Measurements from ENCODE around the gene YIPF1. TPM values are rescaled to one million over a fixed set of nuclear protein-coding genes. Genes with fewer than 3 reads are reported as not detected.

Gene YIPF1
- total and polyA plus RNA-seq, 11 donors, result 8.7 to 29.5 (median 14.4) TPM

- H3K36me3 ChIP-seq, result peaks cover 0 to 77% (median 57%) of the 10 kb centered on the region in 9 donors
- H3K27ac ChIP-seq, result no peak overlapping the region
- DNase-seq (no peak), ATAC-seq (no peak)
- intact Hi-C loops (cut with DNase I), result no loop called here
- H3K4me3 ChIP-seq, result no peak overlapping the region
- 95 to 100% (median 96%) methylated on average over 2 of the region's 2 CpGs for WGBS, 4 donors
- TF ChIP-seq CTCF (IDR thresholded peaks at IDR 0.05) (no peak), POLR2A (IDR thresholded peaks at IDR 0.05) (no peak)
- H3K9me3 ChIP-seq, result peaks cover 0 to 12% (median 0%) of the 10 kb centered on the region in 12 donors
- no peaks in the 10 kb centered on the region for H3K4me1 ChIP-seq
- no peaks in the 10 kb centered on the region for H3K27me3 ChIP-seq
Observed at GRCh38 chr1:53927376-53927881, 37.8 kb upstream of the YIPF1 start.

- DNase-seq (no peak), ATAC-seq (no peak)
- intact Hi-C loops (cut with DNase I), result loop anchor here in 1 of 10 donors (5.0 kb wide), 1 partner anchor 683 kb away; no protein-coding TSS in a partner anchor
- 93 to 96% (median 95%) methylated on average over 3 of the region's 3 CpGs for WGBS, 4 donors
- Histone ChIP-seq H3K9me3 (no peaks in the 10 kb centered on the region), H3K27me3 (no peaks in the 10 kb centered on the region), H3K4me1 (peaks cover 0 to 5% (median 0%) of the 10 kb centered on the region in 12 donors), H3K36me3 (peaks cover 0 to 71% (median 40%) of the 10 kb centered on the region in 9 donors), H3K27ac (no peak overlapping the region), H3K4me3 (no peak overlapping the region)
- no peak for TF ChIP-seq POLR2A (IDR thresholded peaks at IDR 0.05)
- TF ChIP-seq CTCF (IDR thresholded peaks at IDR 0.05), result no peak
Observed at GRCh38 chr1:53919675-53920066, 30.1 kb upstream of the YIPF1 start.

- intact Hi-C loops (cut with DNase I), result loop anchor here in 1 of 10 donors (5.0 kb wide), 1 partner anchor 684 kb away; no protein-coding TSS in a partner anchor
- 64 to 73% (median 67%) methylated on average over 5 of the region's 5 CpGs for WGBS, 4 donors
Observed at GRCh38 chr1:53918343-53918742, 28.7 kb upstream of the YIPF1 start.

More at GRCh38 chr1:53918343-53918742, 28.7 kb upstream of the YIPF1 start:
- ATAC-seq (no peak), DNase-seq (no peak)
- H3K9me3 ChIP-seq, result no peaks in the 10 kb centered on the region
- no peak overlapping the region for H3K27ac ChIP-seq
- H3K4me1 ChIP-seq, result peaks cover 0 to 5% (median 0%) of the 10 kb centered on the region in 12 donors
- no peak overlapping the region for H3K4me3 ChIP-seq
- H3K36me3 ChIP-seq, result peaks cover 0 to 65% (median 30%) of the 10 kb centered on the region in 9 donors
- H3K27me3 ChIP-seq, result no peaks in the 10 kb centered on the region
- TF ChIP-seq POLR2A (IDR thresholded peaks at IDR 0.05) (no peak), CTCF (IDR thresholded peaks at IDR 0.05) (no peak)

Measured in heart left ventricle (tissue), 16 donors.